OCI-LY7 (cell line): ENCODE measurements around the gene WDR37.

Experiments used
- CTCF ChIP-seq: fragments of 200-600 bp; sonication (generic); conservative IDR thresholded peaks from 2 replicates; pipeline ENCODE4 v1.5.1; 2014; ENCODE audit warnings: mild to moderate bottlenecking, antibody characterized with exemption, low read length, moderate library complexity, mixed read lengths
- EZH2phosphoT487 ChIP-seq: fragments of 200-600 bp; sonication (generic); IDR thresholded peaks from 2 replicates; pipeline ENCODE4 v1.6.1; 2018; ENCODE audit warnings: low read depth, borderline replicate concordance, mild to moderate bottlenecking, mixed run types, antibody characterized with exemption, low read length, moderate library complexity, mixed read lengths

GRCh38 chr10:1102831-1103230 lies 46.6 kb downstream of the WDR37 start:
- TF ChIP-seq CTCF (no peak), EZH2phosphoT487 (no peak)
